HepG2 (cell line): ENCODE results near the gene OSBP. TPM values are rescaled to one million over a fixed set of nuclear protein-coding genes. Genes with fewer than 3 reads are reported as not detected.

Source experiments
- DNMT3B ChIP-seq: conservative IDR thresholded peaks from 2 replicates; pipeline ENCODE4 v1.6.1; 2016; ENCODE audit warnings: missing biosample characterization, control low read depth
- FUBP1 ChIP-seq: sonication (generic); formaldehyde crosslinking; IDR thresholded peaks from 2 replicates; pipeline ENCODE4 v1.5.1; 2020; ENCODE audit warnings: missing genetic modification reagents, mild to moderate bottlenecking, borderline replicate concordance
- HMG20B ChIP-seq: conservative IDR thresholded peaks from 2 replicates; pipeline ENCODE4 v1.6.1; 2016; ENCODE audit warnings: missing genetic modification reagents, missing compliant biosample characterization
- HNRNPK ChIP-seq: fragments of 200-400 bp; formaldehyde crosslinking; IDR thresholded peaks from 2 replicates; pipeline ENCODE4 v1.6.1; 2018; ENCODE audit warnings: low read length, low read depth, moderate library complexity, mild to moderate bottlenecking; ENCODE audit not compliant: poor library complexity, severe bottlenecking
- HOXA3 ChIP-seq: sonication (generic); formaldehyde crosslinking; IDR thresholded peaks from 2 replicates; pipeline ENCODE4 v1.5.0; 2020; ENCODE audit warnings: missing genetic modification reagents
- KAT7 ChIP-seq: IDR thresholded peaks from 2 replicates; pipeline ENCODE4 v1.6.1; 2018; ENCODE audit warnings: borderline replicate concordance, missing compliant biosample characterization
- KMT2B ChIP-seq: IDR thresholded peaks from 2 replicates; pipeline ENCODE4 v1.6.1; 2016; ENCODE audit warnings: missing genetic modification reagents, missing compliant biosample characterization
- MXD1 ChIP-seq: sonication (generic); formaldehyde crosslinking; IDR thresholded peaks from 2 replicates; pipeline ENCODE4 v1.4.0; 2020; ENCODE audit warnings: mild to moderate bottlenecking, missing genetic modification reagents
- PLRG1 ChIP-seq: fragments of 450-650 bp; conservative IDR thresholded peaks from 2 replicates; pipeline ENCODE4 v1.6.1; 2016
- RAD21 ChIP-seq: fragments of 450-650 bp; formaldehyde crosslinking; IDR thresholded peaks from 2 replicates; pipeline ENCODE4 v1.5.0; 2020; ENCODE audit warnings: mild to moderate bottlenecking
- SMARCC2 ChIP-seq: fragments of 450-650 bp; IDR thresholded peaks from 2 replicates; pipeline ENCODE4 v1.6.1; 2017; ENCODE audit warnings: antibody characterized with exemption, mild to moderate bottlenecking
- SP1 ChIP-seq, 2 experiments: fragments of 450-650 bp in 1 of 2; sonication (generic) in 1 of 2; formaldehyde crosslinking in 1 of 2; IDR thresholded peaks; 2 replicates each; pipeline versions ENCODE4 v1.4.0 to v1.6.1; 2016 to 2020; ENCODE audit warnings: missing genetic modification reagents in 1 of 2
- ZBTB1 ChIP-seq: sonication (generic); formaldehyde crosslinking; IDR thresholded peaks from 2 replicates; pipeline ENCODE4 v1.4.0; 2020; ENCODE audit warnings: missing genetic modification reagents, borderline replicate concordance
- ZNF282 ChIP-seq: fragments of 450-650 bp; IDR thresholded peaks from 2 replicates; pipeline ENCODE4 v1.6.1; 2018; ENCODE audit not compliant: partially characterized antibody
- ZNF292 ChIP-seq: sonication (generic); formaldehyde crosslinking; IDR thresholded peaks from 2 replicates; pipeline ENCODE4 v1.8.1; 2022; ENCODE audit warnings: mild to moderate bottlenecking, low read depth, missing genetic modification reagents, borderline replicate concordance
- ZNF335 ChIP-seq: sonication (generic); formaldehyde crosslinking; IDR thresholded peaks from 2 replicates; pipeline ENCODE4 v1.4.0; 2020; ENCODE audit warnings: missing genetic modification reagents
- ZNF382 ChIP-seq: sonication (generic); formaldehyde crosslinking; IDR thresholded peaks from 2 replicates; pipeline ENCODE4 v1.5.0; 2020; ENCODE audit warnings: missing genetic modification reagents, mild to moderate bottlenecking, borderline replicate concordance
- ZNF766 ChIP-seq: sonication (generic); formaldehyde crosslinking; IDR thresholded peaks from 2 replicates; pipeline ENCODE4 v1.5.0; 2020; ENCODE audit warnings: missing genetic modification reagents, borderline replicate concordance
- ZNF839 ChIP-seq: sonication (generic); formaldehyde crosslinking; IDR thresholded peaks from 2 replicates; pipeline ENCODE4 v1.4.0; 2020; ENCODE audit warnings: missing genetic modification reagents, mild to moderate bottlenecking, borderline replicate concordance
- ZNF879 ChIP-seq: sonication (generic); formaldehyde crosslinking; IDR thresholded peaks from 2 replicates; pipeline ENCODE4 v1.8.1; 2023; ENCODE audit warnings: missing genetic modification reagents
- polyA plus RNA-seq, 8 experiments: library from polyadenylated mRNA; depleted of rRNA in 3 of 8; stranded (reverse) in 7 of 8; unstranded in 1 of 8; fragments of >200 nt; fragmentation: Illumina TruSeq in 4 of 8; extraction: Trizol in 4 of 8; gene quantifications; 2 replicates each; pipeline versions ENCODE4 v1.2.1 to v1.2.3, GENCODE V29; 2011 to 2016; ENCODE audit warnings: low read depth in 4 of 8, missing spikeins in 1 of 8, mixed read lengths in 1 of 8; ENCODE audit not compliant: insufficient read depth in 1 of 8
- total RNA-seq, 5 experiments: library from RNA; depleted of rRNA; stranded (reverse); fragments of >200 nt; fragmentation: Illumina TruSeq; extraction: Trizol; gene quantifications; 2 replicates each; pipeline ENCODE4 v1.2.3, GENCODE V29; 2016; ENCODE audit warnings: low read depth in 1 of 5
- TF ChIP-seq, protein P1 (sequence below): sonication (generic); formaldehyde crosslinking; IDR thresholded peaks from 2 replicates; pipeline ENCODE4 v1.8.0; 2022; ENCODE audit warnings: mild to moderate bottlenecking, missing genetic modification reagents
- TF ChIP-seq, protein P2 (sequence below): fragments of 450-650 bp; IDR thresholded peaks from 2 replicates; pipeline ENCODE4 v1.6.1; 2017
- TF ChIP-seq, protein P3 (sequence below): sonication (generic); formaldehyde crosslinking; IDR thresholded peaks from 2 replicates; pipeline ENCODE4 v1.4.0; 2020; ENCODE audit warnings: low read depth, missing genetic modification reagents

OSBP gene
- total and polyA plus RNA-seq, 2 of the 13 experiments (the other 11 are each of a cell fraction or from before 2014, with no cell fraction given): 12.1 to 13.5 TPM

GRCh38 chr11:59550368-59550841, 65.2 kb downstream of the OSBP start (continued):
- TF ChIP-seq, protein P1, sequence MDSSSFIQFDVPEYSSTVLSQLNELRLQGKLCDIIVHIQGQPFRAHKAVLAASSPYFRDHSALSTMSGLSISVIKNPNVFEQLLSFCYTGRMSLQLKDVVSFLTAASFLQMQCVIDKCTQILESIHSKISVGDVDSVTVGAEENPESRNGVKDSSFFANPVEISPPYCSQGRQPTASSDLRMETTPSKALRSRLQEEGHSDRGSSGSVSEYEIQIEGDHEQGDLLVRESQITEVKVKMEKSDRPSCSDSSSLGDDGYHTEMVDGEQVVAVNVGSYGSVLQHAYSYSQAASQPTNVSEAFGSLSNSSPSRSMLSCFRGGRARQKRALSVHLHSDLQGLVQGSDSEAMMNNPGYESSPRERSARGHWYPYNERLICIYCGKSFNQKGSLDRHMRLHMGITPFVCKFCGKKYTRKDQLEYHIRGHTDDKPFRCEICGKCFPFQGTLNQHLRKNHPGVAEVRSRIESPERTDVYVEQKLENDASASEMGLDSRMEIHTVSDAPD: no peak; the same call in 1 of the 2 replicates
- TF ChIP-seq DNMT3B (CRISPR knock-in tag) (peak; percentile 83; the same call in 1 of the 2 replicates), ZNF335 (CRISPR knock-in tag) (peak; percentile 83; the same call in 1 of the 2 replicates), FUBP1 (CRISPR knock-in tag) (no peak), ZNF282 (no peak), SP1 (IDR thresholded peaks at IDR 0.05) (no peak), SP1 (CRISPR knock-in tag; IDR thresholded peaks at IDR 0.05) (no peak; the same call in 1 of the 2 replicates), SMARCC2 (no peak), HNRNPK (no peak), MXD1 (CRISPR knock-in tag) (no peak), ZNF879 (CRISPR knock-in tag) (no peak), HOXA3 (CRISPR knock-in tag) (0 out of 2 replicates have a peak, but pooled peaks have one; percentile 58), ZNF766 (CRISPR knock-in tag) (peak; percentile 83; the same call in 1 of the 2 replicates), PLRG1 (no peak), ZNF382 (CRISPR knock-in tag) (no peak), ZNF839 (CRISPR knock-in tag) (no peak), KMT2B (peak; percentile 34; the same call in 1 of the 2 replicates), ZBTB1 (CRISPR knock-in tag) (no peak), KAT7 (CRISPR knock-in tag) (no peak), ZNF292 (CRISPR knock-in tag) (no peak), HMG20B (no peak; the same call in 1 of the 2 replicates), RAD21 (CRISPR knock-in tag) (peak; percentile 32; the same call in 1 of the 2 replicates)
- TF ChIP-seq, protein P2, sequence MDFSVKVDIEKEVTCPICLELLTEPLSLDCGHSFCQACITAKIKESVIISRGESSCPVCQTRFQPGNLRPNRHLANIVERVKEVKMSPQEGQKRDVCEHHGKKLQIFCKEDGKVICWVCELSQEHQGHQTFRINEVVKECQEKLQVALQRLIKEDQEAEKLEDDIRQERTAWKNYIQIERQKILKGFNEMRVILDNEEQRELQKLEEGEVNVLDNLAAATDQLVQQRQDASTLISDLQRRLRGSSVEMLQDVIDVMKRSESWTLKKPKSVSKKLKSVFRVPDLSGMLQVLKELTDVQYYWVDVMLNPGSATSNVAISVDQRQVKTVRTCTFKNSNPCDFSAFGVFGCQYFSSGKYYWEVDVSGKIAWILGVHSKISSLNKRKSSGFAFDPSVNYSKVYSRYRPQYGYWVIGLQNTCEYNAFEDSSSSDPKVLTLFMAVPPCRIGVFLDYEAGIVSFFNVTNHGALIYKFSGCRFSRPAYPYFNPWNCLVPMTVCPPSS: no peak
- TF ChIP-seq, protein P3, sequence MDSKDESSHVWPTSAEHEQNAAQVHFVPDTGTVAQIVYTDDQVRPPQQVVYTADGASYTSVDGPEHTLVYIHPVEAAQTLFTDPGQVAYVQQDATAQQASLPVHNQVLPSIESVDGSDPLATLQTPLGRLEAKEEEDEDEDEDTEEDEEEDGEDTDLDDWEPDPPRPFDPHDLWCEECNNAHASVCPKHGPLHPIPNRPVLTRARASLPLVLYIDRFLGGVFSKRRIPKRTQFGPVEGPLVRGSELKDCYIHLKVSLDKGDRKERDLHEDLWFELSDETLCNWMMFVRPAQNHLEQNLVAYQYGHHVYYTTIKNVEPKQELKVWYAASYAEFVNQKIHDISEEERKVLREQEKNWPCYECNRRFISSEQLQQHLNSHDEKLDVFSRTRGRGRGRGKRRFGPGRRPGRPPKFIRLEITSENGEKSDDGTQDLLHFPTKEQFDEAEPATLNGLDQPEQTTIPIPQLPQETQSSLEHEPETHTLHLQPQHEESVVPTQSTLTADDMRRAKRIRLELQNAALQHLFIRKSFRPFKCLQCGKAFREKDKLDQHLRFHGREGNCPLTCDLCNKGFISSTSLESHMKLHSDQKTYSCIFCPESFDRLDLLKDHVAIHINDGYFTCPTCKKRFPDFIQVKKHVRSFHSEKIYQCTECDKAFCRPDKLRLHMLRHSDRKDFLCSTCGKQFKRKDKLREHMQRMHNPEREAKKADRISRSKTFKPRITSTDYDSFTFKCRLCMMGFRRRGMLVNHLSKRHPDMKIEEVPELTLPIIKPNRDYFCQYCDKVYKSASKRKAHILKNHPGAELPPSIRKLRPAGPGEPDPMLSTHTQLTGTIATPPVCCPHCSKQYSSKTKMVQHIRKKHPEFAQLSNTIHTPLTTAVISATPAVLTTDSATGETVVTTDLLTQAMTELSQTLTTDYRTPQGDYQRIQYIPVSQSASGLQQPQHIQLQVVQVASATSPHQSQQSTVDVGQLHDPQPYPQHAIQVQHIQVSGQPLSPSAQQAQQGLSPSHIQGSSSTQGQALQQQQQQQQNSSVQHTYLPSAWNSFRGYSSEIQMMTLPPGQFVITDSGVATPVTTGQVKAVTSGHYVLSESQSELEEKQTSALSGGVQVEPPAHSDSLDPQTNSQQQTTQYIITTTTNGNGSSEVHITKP (CRISPR knock-in tag): no peak
